HCT116 (cell line): ENCODE data around the gene LRIG1.

ENCODE experiments used
- CTCF ChIP-seq, 3 experiments: fragments of 200-600 bp in 1 of 3; sonication (generic) in 1 of 3; IDR thresholded peaks in 2 of 3; conservative IDR thresholded peaks in 1 of 3; 2 replicates each; pipeline ENCODE4 v1.5.1; 2012 to 2017; ENCODE audit warnings: low read depth in 2 of 3, low read length in 2 of 3, antibody characterized with exemption in 1 of 3, borderline replicate concordance in 1 of 3, control low read depth in 1 of 3, mild to moderate bottlenecking in 1 of 3, mixed read lengths in 1 of 3, mixed run types in 1 of 3, moderate library complexity in 1 of 3; ENCODE audit not compliant: insufficient read depth in 1 of 3
- EZH2 ChIP-seq: fragments of 200-600 bp; sonication (generic); IDR thresholded peaks from 2 replicates; pipeline ENCODE4 v1.6.1; 2017; ENCODE audit warnings: antibody characterized with exemption, mixed run types
- EZH2phosphoT487 ChIP-seq: fragments of 200-600 bp; IDR thresholded peaks from 2 replicates; pipeline ENCODE4 v1.6.1; 2018; ENCODE audit warnings: antibody characterized with exemption, borderline replicate concordance
- REST ChIP-seq: IDR thresholded peaks from 2 replicates; pipeline ENCODE4 v1.6.1; 2012; ENCODE audit warnings: low read depth

- TF ChIP-seq CTCF (IDR thresholded peaks at IDR 0.05 in 2 of 3, conservative IDR thresholded peaks at IDR 0.05 in 1 of 3; ENCODE audit: borderline replicate concordance in 1 of 3, insufficient read depth in 1 of 3, low read depth in 2 of 3, low read length in 2 of 3): no peak
- no peak for TF ChIP-seq REST
- no peak for TF ChIP-seq EZH2phosphoT487
- no peak for TF ChIP-seq EZH2
Measured at GRCh38 chr3:66504850-66505641, 4.2 kb upstream of the LRIG1 start.
